NCI-H510A (cell line): ENCODE measurements around the gene PLIN4.

Experiments used
- DNase-seq: peaks from one replicate; lab custom pipeline; 2025; lab: John Stamatoyannopoulos, UW

Gene PLIN4

GRCh38 chr19:4525563-4526002 is 7.3 kb upstream of the PLIN4 start:
- no peak for DNase-seq

- DNase-seq = no peak
Observed at GRCh38 chr19:4524808-4525562, 6.7 kb upstream of the PLIN4 start.

GRCh38 chr19:4523306-4524110 is 5.2 kb upstream of the PLIN4 start:
- DNase-seq = no peak

GRCh38 chr19:4522291-4523002 is 4.2 kb upstream of the PLIN4 start:
- no peak for DNase-seq

- no peak for DNase-seq
Observed at GRCh38 chr19:4521888-4522242, 3.6 kb upstream of the PLIN4 start.

GRCh38 chr19:4521170-4521887 is 3.0 kb upstream of the PLIN4 start:
- no peak for DNase-seq

GRCh38 chr19:4519521-4520277 is 1.4 kb upstream of the PLIN4 start:
- DNase-seq = no peak

- no peak for DNase-seq
Observed at GRCh38 chr19:4519172-4519496, 848 bp upstream of the PLIN4 start.

- no peak for DNase-seq
Observed at GRCh38 chr19:4517451-4518057, 732 bp downstream of the PLIN4 start.

GRCh38 chr19:4516939-4517300 is 1.4 kb downstream of the PLIN4 start:
- no peak for DNase-seq

GRCh38 chr19:4516199-4516938 is 1.9 kb downstream of the PLIN4 start:
- no peak for DNase-seq

GRCh38 chr19:4515732-4516131 is 2.6 kb downstream of the PLIN4 start:
- no peak for DNase-seq

GRCh38 chr19:4513248-4513647 is 5.0 kb downstream of the PLIN4 start:
- no peak for DNase-seq

GRCh38 chr19:4512070-4512469 is 6.2 kb downstream of the PLIN4 start:
- no peak for DNase-seq

- no peak for DNase-seq
Observed at GRCh38 chr19:4511300-4512054, 6.8 kb downstream of the PLIN4 start.

- no peak for DNase-seq
Observed at GRCh38 chr19:4510435-4511255, 7.6 kb downstream of the PLIN4 start.

GRCh38 chr19:4508698-4509097 is 9.6 kb downstream of the PLIN4 start:
- no peak for DNase-seq

GRCh38 chr19:4507804-4508203 is 10.5 kb downstream of the PLIN4 start:
- DNase-seq = no peak

GRCh38 chr19:4507150-4507452 is 11.2 kb downstream of the PLIN4 start:
- DNase-seq = no peak
